ENCODE measurements around the gene LCE3A.
"Not testable (repeated sequence)": the region's sequence is repeated elsewhere in the genome, so short reads cannot be mapped to it uniquely, and the experiment has no call there.

LCE3A gene

GRCh38 chr1:152622803-152623202 is at the start of gene LCE3A:
TSS of gene LCE3A (minus strand) at chr1:152623103. CDS start at chr1:152623103, 0 bp downstream.
- no peak for DNase-seq

- no peak for DNase-seq
These were observed 44.7 kb upstream of the LCE3A start for GRCh38 chr1:152667648-152668047.

- DNase-seq: not testable (repeated sequence)
These were observed 43.3 kb upstream of the LCE3A start for GRCh38 chr1:152666171-152666570.

GRCh38 chr1:152663098-152663497 is 40.2 kb upstream of the LCE3A start, which contains the start of gene LCE2D:
TSS of gene LCE2D (plus strand) at chr1:152663380. CDS start at chr1:152664106, 726 bp downstream.
- DNase-seq: no peak

GRCh38 chr1:152658649-152659048 is 35.7 kb upstream of the LCE3A start:
- DNase-seq: no peak

- DNase-seq: no peak
These were observed 34.8 kb upstream of the LCE3A start for GRCh38 chr1:152657677-152658076.

- DNase-seq: no peak
These were observed 33.6 kb upstream of the LCE3A start for GRCh38 chr1:152656459-152656858.

- peak; percentile 4 to 25 for DNase-seq
These were observed 31.2 kb upstream of the LCE3A start for GRCh38 chr1:152654110-152654509.

GRCh38 chr1:152646656-152647055 is 23.8 kb upstream of the LCE3A start:
- no peak for DNase-seq

- no peak for DNase-seq
These were observed 22.2 kb upstream of the LCE3A start for GRCh38 chr1:152645146-152645545.

- DNase-seq: no peak
These were observed 21.0 kb upstream of the LCE3A start for GRCh38 chr1:152643945-152644344.

- DNase-seq: no peak
These were observed 17.4 kb upstream of the LCE3A start for GRCh38 chr1:152640351-152640750.

- no peak for DNase-seq
These were observed 7.7 kb upstream of the LCE3A start for GRCh38 chr1:152630596-152630995.

- no peak for DNase-seq
These were observed 3.8 kb upstream of the LCE3A start for GRCh38 chr1:152626744-152627143.

- DNase-seq: no peak
These were observed 421 bp upstream of the LCE3A start for GRCh38 chr1:152623203-152623844.

GRCh38 chr1:152621993-152622392 is 910 bp downstream of the LCE3A start:
- no peak for DNase-seq

GRCh38 chr1:152613511-152613910 is 9.4 kb downstream of the LCE3A start, which contains the start of gene LCE3B:
TSS of gene LCE3B (plus strand) at chr1:152613811. CDS start at chr1:152613811, 0 bp downstream.
- no peak for DNase-seq

GRCh38 chr1:152599934-152600333 is 23.0 kb downstream of the LCE3A start, which contains the start of gene LCE3C:
TSS of gene LCE3C (plus strand) at chr1:152600234. CDS start at chr1:152600732, 498 bp downstream.
- no peak for DNase-seq

GRCh38 chr1:152596986-152597385 is 25.9 kb downstream of the LCE3A start:
- DNase-seq: no peak

GRCh38 chr1:152585586-152585985 is 37.3 kb downstream of the LCE3A start:
- DNase-seq: no peak

- no peak for DNase-seq
These were observed 40.3 kb downstream of the LCE3A start for GRCh38 chr1:152582647-152583046.

GRCh38 chr1:152580433-152580832 is 42.5 kb downstream of the LCE3A start, which contains the start of gene LCE3D:
TSS of gene LCE3D (minus strand) at chr1:152580516. CDS start at chr1:152579936, 580 bp downstream.
- no peak for DNase-seq

- not testable (repeated sequence) for DNase-seq
These were observed 43.4 kb downstream of the LCE3A start for GRCh38 chr1:152579526-152579925.

- DNase-seq: no peak
These were observed 45.7 kb downstream of the LCE3A start for GRCh38 chr1:152577168-152577567.

All from NCI-H524 (cell line).